Endodermal cell (in vitro differentiated cells): Measurements from ENCODE around the gene DEFB123. TPM values are rescaled to one million over a fixed set of nuclear protein-coding genes. Genes with fewer than 3 reads are reported as not detected.

Experiments used
- DNase-seq: peaks from one replicate; pipeline ENCODE4 v3.0.0-alpha.2; 2017
- H3K27ac ChIP-seq: 2 replicates; pipeline ENCODE4 v1.5.1; 2013; ENCODE audit warnings: mild to moderate bottlenecking, low read depth, low read length, moderate library complexity
- H3K27me3 ChIP-seq: 2 replicates; pipeline ENCODE4 v1.6.1; 2013; ENCODE audit warnings: mild to moderate bottlenecking, low read length, moderate library complexity; ENCODE audit not compliant: insufficient read depth, control insufficient read depth, poor library complexity, severe bottlenecking
- H3K36me3 ChIP-seq: 2 replicates; pipeline ENCODE4 v1.7.0; 2013; ENCODE audit warnings: mild to moderate bottlenecking, low read length, moderate library complexity; ENCODE audit not compliant: control insufficient read depth, insufficient read depth
- H3K4me1 ChIP-seq: one replicate; pipeline ENCODE4 v1.7.0; 2013; ENCODE audit warnings: low read length; ENCODE audit not compliant: control insufficient read depth, insufficient read depth
- H3K4me3 ChIP-seq: 2 replicates; pipeline ENCODE4 v1.5.1; 2013; ENCODE audit warnings: mild to moderate bottlenecking, low read length, moderate library complexity
- H3K9ac ChIP-seq: 2 replicates; pipeline ENCODE4 v1.6.1; 2013; ENCODE audit warnings: mild to moderate bottlenecking, low read length, moderate library complexity; ENCODE audit not compliant: poor library complexity, severe bottlenecking; ENCODE audit errors: extremely low read depth
- H3K9me3 ChIP-seq: 2 replicates; pipeline ENCODE4 v1.6.1; 2013; ENCODE audit warnings: mild to moderate bottlenecking, low read length, moderate library complexity; ENCODE audit not compliant: control insufficient read depth
- H3K27ac Mint-ChIP-seq: 2 replicates; pipeline ENCODE4 v1.8.0; 2020; ENCODE audit warnings: mixed read lengths
- H3K27me3 Mint-ChIP-seq: 2 replicates; pipeline ENCODE4 v1.8.0; 2021; ENCODE audit warnings: mild to moderate bottlenecking, mixed read lengths; ENCODE audit not compliant: insufficient read depth
- H3K36me3 Mint-ChIP-seq: 2 replicates; pipeline ENCODE4 v1.8.0; 2020; ENCODE audit warnings: low read depth, mixed read lengths
- H3K4me1 Mint-ChIP-seq: 2 replicates; pipeline ENCODE4 v1.8.0; 2020; ENCODE audit warnings: mixed read lengths
- H3K4me3 Mint-ChIP-seq: 2 replicates; pipeline ENCODE4 v1.8.0; 2020; ENCODE audit warnings: mild to moderate bottlenecking, moderate library complexity, mixed read lengths
- H3K9me3 Mint-ChIP-seq: 2 replicates; pipeline ENCODE4 v1.8.0; 2020; ENCODE audit warnings: mild to moderate bottlenecking, mixed read lengths
- WGBS, 2 experiments: methylation state at CpG; one replicate each; pipeline versions ENCODE4 v1.1.5 to v1.1.7; 2013; ENCODE audit warnings: missing lambda C conversion rate in 2 of 2, mixed read lengths in 1 of 2; ENCODE audit not compliant: insufficient coverage in 1 of 2, insufficient read length in 1 of 2; 5-methylcytosine and 5-hydroxymethylcytosine counted together
- total RNA-seq, 2 donors: library from RNA; stranded (reverse); fragmentation: NEBNext Ultra II Directional in 1 of 2; extraction: Animal tissue kit (Norgen Biotek cat#: 25700) in 1 of 2; gene quantifications; 2 replicates in 1 of 2; 3 replicates in 1 of 2; pipeline ENCODE4 v1.2.1, GENCODE V29; 2021
- TF ChIP-seq, protein P1 (sequence below): fragments of 200-600 bp; sonication (generic); conservative IDR thresholded peaks from 2 replicates; pipeline ENCODE4 v1.5.0; 2021; ENCODE audit warnings: antibody characterized with exemption, mild to moderate bottlenecking

Gene DEFB123
- total RNA-seq, 2 donors from 2014 or later = not detected

DNA sequence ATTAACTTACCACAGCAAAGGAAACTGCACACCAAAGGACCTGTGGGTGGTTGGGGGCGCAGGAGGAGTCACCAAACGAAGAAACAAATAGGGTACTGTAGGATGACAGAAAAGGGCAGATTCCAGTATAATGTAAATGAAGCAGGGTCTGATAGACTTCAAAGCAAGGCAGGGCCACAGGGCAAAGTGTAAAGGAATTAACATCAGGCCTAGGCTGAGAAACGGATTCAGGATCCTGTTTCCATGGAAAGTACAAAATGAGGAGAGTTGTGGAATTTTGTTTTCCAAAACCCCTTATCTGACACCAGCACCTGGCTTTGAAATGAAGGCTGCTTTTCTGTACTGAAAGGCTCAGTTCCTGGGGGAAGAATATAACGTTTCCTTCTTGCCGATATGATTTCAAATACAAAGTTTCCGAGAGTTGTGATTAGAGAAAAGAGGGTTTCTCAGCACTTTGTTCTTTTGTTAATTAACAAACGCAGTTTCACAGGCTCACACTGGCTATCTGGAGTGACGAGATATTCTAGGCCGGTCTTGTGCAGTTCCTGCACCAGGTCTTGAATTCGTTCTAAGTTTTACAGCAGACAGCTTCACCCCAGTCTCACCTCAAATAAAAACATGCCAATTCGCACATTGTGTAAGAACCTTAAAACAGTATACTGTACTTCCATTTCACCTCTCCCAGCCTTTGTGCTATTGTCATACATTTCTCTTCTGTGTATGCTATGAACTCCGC, 5.8 kb downstream of the DEFB123 start:
- Mint-ChIP-seq H3K9me3 (peaks cover 90% of the 10 kb centered on the region), H3K27me3 (no peaks in the 10 kb centered on the region), H3K4me3 (no peak overlapping the region), H3K4me1 (no peaks in the 10 kb centered on the region), H3K27ac (no peak overlapping the region), H3K36me3 (peaks cover 2% of the 10 kb centered on the region)
- Histone ChIP-seq H3K36me3 (no peaks in the 10 kb centered on the region), H3K9me3 (peaks cover 49% of the 10 kb centered on the region), H3K27ac (no peak overlapping the region), H3K4me3 (no peak overlapping the region), H3K9ac (no peak overlapping the region), H3K4me1 (no peaks in the 10 kb centered on the region), H3K27me3 (no peaks in the 10 kb centered on the region)
- WGBS, 2 experiments = 75 to 77% methylated on average over 12 of the region's 12 CpGs
- TF ChIP-seq, protein P1, sequence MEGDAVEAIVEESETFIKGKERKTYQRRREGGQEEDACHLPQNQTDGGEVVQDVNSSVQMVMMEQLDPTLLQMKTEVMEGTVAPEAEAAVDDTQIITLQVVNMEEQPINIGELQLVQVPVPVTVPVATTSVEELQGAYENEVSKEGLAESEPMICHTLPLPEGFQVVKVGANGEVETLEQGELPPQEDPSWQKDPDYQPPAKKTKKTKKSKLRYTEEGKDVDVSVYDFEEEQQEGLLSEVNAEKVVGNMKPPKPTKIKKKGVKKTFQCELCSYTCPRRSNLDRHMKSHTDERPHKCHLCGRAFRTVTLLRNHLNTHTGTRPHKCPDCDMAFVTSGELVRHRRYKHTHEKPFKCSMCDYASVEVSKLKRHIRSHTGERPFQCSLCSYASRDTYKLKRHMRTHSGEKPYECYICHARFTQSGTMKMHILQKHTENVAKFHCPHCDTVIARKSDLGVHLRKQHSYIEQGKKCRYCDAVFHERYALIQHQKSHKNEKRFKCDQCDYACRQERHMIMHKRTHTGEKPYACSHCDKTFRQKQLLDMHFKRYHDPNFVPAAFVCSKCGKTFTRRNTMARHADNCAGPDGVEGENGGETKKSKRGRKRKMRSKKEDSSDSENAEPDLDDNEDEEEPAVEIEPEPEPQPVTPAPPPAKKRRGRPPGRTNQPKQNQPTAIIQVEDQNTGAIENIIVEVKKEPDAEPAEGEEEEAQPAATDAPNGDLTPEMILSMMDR = no peak
- DNase-seq = no peak

DNA sequence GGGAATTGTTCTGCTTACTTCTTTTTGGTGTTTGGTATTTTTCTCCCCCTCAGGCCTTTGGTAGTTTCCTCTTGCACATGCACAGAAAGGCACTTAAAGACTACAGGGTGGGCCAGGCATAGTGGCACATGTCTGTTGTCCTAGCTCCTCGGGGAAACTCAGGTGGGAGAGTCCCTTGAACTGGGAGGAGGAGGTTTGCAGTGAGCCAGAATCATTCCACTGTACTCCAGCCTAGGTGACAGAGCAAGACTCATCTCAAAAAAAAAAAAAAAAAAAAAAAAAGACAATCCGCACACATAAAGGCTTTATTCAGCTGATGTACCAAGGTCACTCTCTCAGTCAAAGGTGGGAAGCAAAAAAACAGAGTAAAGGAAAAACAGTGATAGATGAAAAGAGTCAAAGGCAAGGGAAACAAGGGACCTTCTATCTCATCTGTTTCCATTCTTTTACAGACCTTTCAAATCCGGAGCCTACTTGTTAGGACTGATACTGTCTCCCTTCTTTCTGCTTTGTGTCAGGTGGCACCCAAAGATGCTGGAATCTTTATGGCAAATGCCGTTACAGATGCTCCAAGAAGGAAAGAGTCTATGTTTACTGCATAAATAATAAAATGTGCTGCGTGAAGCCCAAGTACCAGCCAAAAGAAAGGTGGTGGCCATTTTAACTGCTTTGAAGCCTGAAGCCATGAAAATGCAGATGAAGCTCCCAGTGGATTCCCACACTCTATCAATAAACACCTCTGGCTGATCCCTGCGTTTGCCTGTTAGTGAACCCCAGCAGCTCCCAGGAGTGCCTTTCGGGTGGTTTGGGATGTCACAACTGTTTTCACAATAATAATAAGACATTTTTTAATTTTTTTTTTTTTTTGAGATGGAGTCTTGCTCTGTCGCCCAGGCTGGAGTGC, 9.3 kb downstream of the DEFB123 start:
- Mint-ChIP-seq H3K9me3 (peaks cover 86% of the 10 kb centered on the region), H3K27ac (no peak overlapping the region)
- H3K9me3 ChIP-seq = peaks cover 32% of the 10 kb centered on the region

DNA sequence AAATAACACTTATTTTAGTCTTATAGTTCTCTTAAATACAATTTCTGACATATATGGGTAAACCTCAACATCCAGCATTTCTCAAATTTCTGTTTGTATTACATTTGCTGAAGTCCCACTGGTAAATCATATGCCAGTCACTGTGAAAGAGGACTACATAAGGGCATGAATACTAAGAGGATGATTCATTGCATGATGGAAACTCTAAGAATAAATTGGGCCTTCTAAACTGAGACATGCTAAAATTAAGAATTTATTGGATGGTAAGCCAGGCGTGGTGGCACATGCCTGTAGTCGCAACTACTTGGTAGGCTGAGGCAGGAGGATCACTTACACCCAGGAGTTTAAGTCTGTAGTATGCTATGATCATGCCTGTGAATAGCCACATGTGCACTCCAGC, 12.1 kb downstream of the DEFB123 start:
- Histone ChIP-seq H3K9me3 (peaks cover 18% of the 10 kb centered on the region), H3K4me3 (no peak overlapping the region), H3K27me3 (no peaks in the 10 kb centered on the region), H3K4me1 (no peaks in the 10 kb centered on the region), H3K27ac (no peak overlapping the region), H3K36me3 (no peaks in the 10 kb centered on the region), H3K9ac (no peak overlapping the region)
- WGBS, 2 experiments = 69% methylated on average over 2 of the region's 2 CpGs; no CpG with 5 or more reads in 1 of the 2 experiments
- H3K36me3 Mint-ChIP-seq = peaks cover 2% of the 10 kb centered on the region
- no peaks in the 10 kb centered on the region for H3K4me1 Mint-ChIP-seq
- H3K27ac Mint-ChIP-seq = no peak overlapping the region
- peaks cover 74% of the 10 kb centered on the region for H3K9me3 Mint-ChIP-seq
- no peaks in the 10 kb centered on the region for H3K27me3 Mint-ChIP-seq
- no peak for DNase-seq
- H3K4me3 Mint-ChIP-seq = no peak overlapping the region
- TF ChIP-seq, protein P1 = no peak

More for the DNA sequence above, 9.3 kb downstream of the DEFB123 start:
- Mint-ChIP-seq H3K27me3 (no peaks in the 10 kb centered on the region), H3K36me3 (peaks cover 2% of the 10 kb centered on the region), H3K4me1 (no peaks in the 10 kb centered on the region), H3K4me3 (no peak overlapping the region)
- H3K27me3 ChIP-seq = no peaks in the 10 kb centered on the region
- no peak for DNase-seq
- H3K9ac ChIP-seq = no peak overlapping the region
- 73 to 89% methylated on average over 3 to 8 of the region's 8 CpGs for WGBS, 2 experiments
- TF ChIP-seq, protein P1 = no peak
- H3K36me3 ChIP-seq = no peaks in the 10 kb centered on the region
- H3K4me1 ChIP-seq = no peaks in the 10 kb centered on the region
- H3K4me3 ChIP-seq = no peak overlapping the region
- H3K27ac ChIP-seq = no peak overlapping the region
